Activated CD8-positive, alpha-beta memory T cell treated with anti-CD3 and anti-CD28 coated beads, Interleukin-2, amount 10 ng/mL, durations not matched to agents 7 days and 5 days (primary cell): ENCODE results near the gene NLGN3. TPM values are rescaled to one million over a fixed set of nuclear protein-coding genes. Genes with fewer than 3 reads are reported as not detected.

Experiments
- ATAC-seq: fragments of 150-1000 bp; cut with Tn5 transposase; one replicate; pipeline ENCODE4 v1.10.0; 2021; ENCODE audit warnings: moderate library complexity
- CTCF ChIA-PET: fragments of 350-600 bp; sonication (Branson Sonifier 250); formaldehyde crosslinking; loops from one replicate; lab custom pipeline; 2021; ENCODE audit warnings: antibody characterized with exemption; lab: Charles Lee
- DNase-seq: peaks from one replicate; pipeline ENCODE4 v3.0.0-alpha.2; 2020
- H3K27ac Mint-ChIP-seq: one replicate; pipeline ENCODE4 v1.8.0; 2021; ENCODE audit warnings: mild to moderate bottlenecking, mixed read lengths
- H3K27me3 Mint-ChIP-seq: one replicate; pipeline ENCODE4 v1.8.0; 2021; ENCODE audit warnings: mixed read lengths
- H3K36me3 Mint-ChIP-seq: one replicate; pipeline ENCODE4 v1.8.0; 2021; ENCODE audit warnings: mild to moderate bottlenecking, mixed read lengths
- H3K4me1 Mint-ChIP-seq: one replicate; pipeline ENCODE4 v1.8.0; 2021; ENCODE audit warnings: mixed read lengths
- H3K4me3 Mint-ChIP-seq: one replicate; pipeline ENCODE4 v1.8.0; 2021; ENCODE audit warnings: mild to moderate bottlenecking, moderate library complexity, mixed read lengths
- H3K9me3 Mint-ChIP-seq: one replicate; pipeline ENCODE4 v1.8.0; 2022; ENCODE audit warnings: low read depth, mixed read lengths
- total RNA-seq, 2 experiments: library from RNA; stranded (reverse); gene quantifications; one replicate each; pipeline ENCODE4 v1.2.3, GENCODE V29; 2021

The NLGN3 gene
- total RNA-seq, 2 experiments from 2014 or later, result 0.87 to 1.3 TPM

DNA sequence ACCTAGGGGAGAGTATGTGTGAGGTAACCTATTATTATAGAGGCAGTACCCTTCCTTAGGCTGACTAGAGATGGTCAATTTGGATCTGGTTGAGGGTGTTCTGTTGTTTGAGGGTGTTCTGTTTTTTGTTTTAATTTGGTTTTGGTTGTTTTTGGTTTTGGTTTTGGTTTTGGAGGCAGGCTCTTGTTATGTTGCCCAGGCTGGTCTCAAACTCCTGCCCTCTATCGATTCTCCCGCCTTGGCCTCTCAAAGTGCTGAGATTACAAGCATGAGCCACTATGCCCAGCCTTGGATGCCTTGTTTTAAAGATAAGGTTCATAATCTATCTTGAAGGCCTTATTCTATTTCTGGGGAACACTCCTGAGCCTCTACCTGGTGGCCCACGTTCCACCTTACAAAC lies 39.0 kb upstream of the NLGN3 start:
- CTCF ChIA-PET, result interaction anchor here (1.0 kb wide), 1 partner anchor 8 kb away, joined by 3 read pairs; no protein-coding TSS in a partner anchor
- Mint-ChIP-seq H3K36me3 (peaks cover 48% of the 10 kb centered on the region), H3K4me3 (peak overlapping the region; percentile 99), H3K4me1 (peaks cover 61% of the 10 kb centered on the region), H3K9me3 (no peaks in the 10 kb centered on the region), H3K27ac (peak overlapping the region; percentile 99), H3K27me3 (no peaks in the 10 kb centered on the region)
- ATAC-seq (peak; percentile 8), DNase-seq (no peak)

DNA sequence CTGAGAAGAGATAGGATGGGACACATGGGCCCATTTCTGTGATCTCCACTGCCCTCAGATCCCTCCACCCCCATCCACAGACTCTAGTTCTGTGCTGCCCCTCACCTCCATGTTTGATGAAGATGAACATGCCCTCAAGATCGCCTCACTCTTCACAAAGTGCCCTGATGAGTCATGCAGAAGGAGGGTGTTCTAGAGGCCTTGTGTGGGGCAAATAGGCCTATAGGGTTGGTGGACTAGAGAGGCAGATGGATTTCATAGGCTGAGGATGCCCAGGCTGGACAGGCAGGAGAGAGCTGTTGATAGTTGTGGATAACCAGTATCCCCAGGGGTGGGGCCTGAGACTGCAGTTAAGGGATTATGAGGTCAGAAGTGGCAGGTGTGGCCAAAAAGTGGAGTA lies 38.2 kb upstream of the NLGN3 start, which contains the start of gene CXorf65:
Gene CXorf65, minus strand, starts transcription at position 314 of the 400 bp plus-strand sequence. Its CDS starts 184 bp downstream, at position 130.
- Mint-ChIP-seq H3K4me3 (peak within 1 kb of the TSS; percentile 99), H3K27me3 (no peaks in the 10 kb centered on the region), H3K36me3 (peaks cover 56% of the 10 kb centered on the region), H3K9me3 (no peaks in the 10 kb centered on the region), H3K4me1 (peaks cover 59% of the 10 kb centered on the region), H3K27ac (peak within 1 kb of the TSS; percentile 99)
- CTCF ChIA-PET, result interaction anchor here (1.0 kb wide), 1 partner anchor 9 kb away, joined by 3 read pairs; no protein-coding TSS in a partner anchor
- ATAC-seq, result peak; percentile 35
- peak; percentile 61 for DNase-seq

- CTCF ChIA-PET, result interaction anchor here (0.6 kb wide), 1 partner anchor 22 kb away, joined by 3 read pairs; no protein-coding TSS in a partner anchor
- Mint-ChIP-seq H3K4me3 (peak overlapping the region; percentile 99), H3K27ac (peak overlapping the region; percentile 99), H3K27me3 (no peaks in the 10 kb centered on the region), H3K9me3 (no peaks in the 10 kb centered on the region), H3K4me1 (peaks cover 60% of the 10 kb centered on the region), H3K36me3 (peaks cover 57% of the 10 kb centered on the region)
- DNase-seq (no peak), ATAC-seq (no peak)
Observed at GRCh38 chrX:71107245-71107644, 37.4 kb upstream of the NLGN3 start.

GRCh38 chrX:71107762-71108360 lies 36.8 kb upstream of the NLGN3 start:
- no peaks in the 10 kb centered on the region for H3K9me3 Mint-ChIP-seq
- peak overlapping the region; percentile 99 for H3K4me3 Mint-ChIP-seq
- no peaks in the 10 kb centered on the region for H3K27me3 Mint-ChIP-seq
- H3K36me3 Mint-ChIP-seq, result peaks cover 57% of the 10 kb centered on the region
- H3K4me1 Mint-ChIP-seq, result peaks cover 60% of the 10 kb centered on the region
- peak overlapping the region; percentile 99 for H3K27ac Mint-ChIP-seq
- CTCF ChIA-PET, result interaction anchor here (0.6 to 1.0 kb wide), 2 partner anchors 9 to 21 kb away, joined by 3 to 5 read pairs; no protein-coding TSS in a partner anchor
- ATAC-seq (peak; percentile 31), DNase-seq (peak; percentile 79)

DNA sequence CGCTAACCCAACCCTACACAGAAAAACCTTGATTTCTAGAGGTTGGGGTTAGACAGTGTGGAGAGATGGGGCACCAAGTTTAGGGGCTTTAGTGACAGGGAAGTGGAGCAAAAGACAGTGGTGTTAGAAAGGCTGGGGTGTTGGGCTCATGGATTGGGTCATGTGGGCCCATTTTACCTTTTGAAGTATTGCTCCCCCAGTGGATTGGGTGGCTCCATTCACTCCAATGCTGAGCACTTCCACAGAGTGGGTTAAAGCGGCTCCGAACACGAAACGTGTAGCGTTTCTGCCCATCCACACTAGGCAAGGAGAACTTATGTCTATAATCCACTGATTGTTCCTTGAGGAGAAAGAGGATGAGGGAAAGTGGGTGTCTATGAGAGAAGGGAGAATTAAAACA lies 35.6 kb upstream of the NLGN3 start:
- H3K4me1 Mint-ChIP-seq, result peaks cover 54% of the 10 kb centered on the region
- DNase-seq, result peak; percentile 44
- H3K4me3 Mint-ChIP-seq, result peak overlapping the region; percentile 99
- ATAC-seq, result no peak
- CTCF ChIA-PET, result interaction anchor here (1.0 kb wide), 1 partner anchor 20 kb away, joined by 5 read pairs; no protein-coding TSS in a partner anchor
- peak overlapping the region; percentile 99 for H3K27ac Mint-ChIP-seq
- H3K9me3 Mint-ChIP-seq, result no peaks in the 10 kb centered on the region
- H3K27me3 Mint-ChIP-seq, result no peaks in the 10 kb centered on the region
- H3K36me3 Mint-ChIP-seq, result peaks cover 57% of the 10 kb centered on the region

DNA sequence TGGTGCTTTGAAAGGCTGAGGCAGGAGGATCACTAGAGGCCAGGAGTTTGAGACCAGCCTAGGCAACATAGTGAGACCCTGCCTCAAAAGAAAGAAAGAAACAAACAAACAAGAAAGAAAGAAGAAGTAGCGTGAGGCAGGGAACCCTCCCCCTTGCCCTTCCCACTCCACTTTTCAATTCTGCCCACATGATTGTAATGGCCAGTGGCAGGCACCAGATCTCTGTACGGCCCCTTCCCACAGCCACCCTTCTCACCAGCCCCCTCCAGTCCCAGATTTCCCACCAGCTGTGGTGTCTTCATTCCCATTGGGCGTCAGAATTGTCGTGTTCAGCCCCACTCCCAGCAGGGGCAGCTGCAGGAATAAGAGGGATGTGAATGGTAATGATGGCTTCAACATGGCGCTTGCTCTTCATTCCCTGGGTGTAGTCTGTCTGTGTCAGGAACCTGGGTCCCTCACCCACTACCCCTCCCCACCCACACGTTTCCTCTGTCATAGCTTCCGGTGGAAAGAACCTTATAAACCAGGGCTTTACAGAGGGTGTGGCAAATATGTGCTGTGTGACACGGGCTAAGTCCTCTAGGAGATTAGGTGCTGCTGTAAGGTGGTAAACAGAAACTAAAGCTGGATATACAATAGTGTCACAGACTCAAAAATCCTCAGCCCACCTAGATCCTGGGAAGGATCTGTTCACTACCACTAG lies 33.3 kb upstream of the NLGN3 start, which contains the start of gene IL2RG:
Gene IL2RG, minus strand, starts transcription at position 437 of the 703 bp plus-strand sequence. Its CDS starts 38 bp downstream, at position 399.
- Mint-ChIP-seq H3K9me3 (no peaks in the 10 kb centered on the region), H3K4me3 (peak within 1 kb of the TSS; percentile 99), H3K27ac (peak within 1 kb of the TSS; percentile 99), H3K27me3 (no peaks in the 10 kb centered on the region), H3K36me3 (peaks cover 49% of the 10 kb centered on the region), H3K4me1 (peaks cover 36% of the 10 kb centered on the region)
- DNase-seq (peak; percentile 88), ATAC-seq (peak; percentile 77)
- CTCF ChIA-PET, result interaction anchor here (0.7 to 1.7 kb wide), 4 partner anchors 10 to 18 kb away, joined by 3 to 10 read pairs (median 4); no protein-coding TSS in a partner anchor

GRCh38 chrX:71111921-71112431 lies 32.7 kb upstream of the NLGN3 start:
- H3K4me1 Mint-ChIP-seq, result peaks cover 30% of the 10 kb centered on the region
- CTCF ChIA-PET, result interaction anchor here (0.7 to 1.7 kb wide), 4 partner anchors 10 to 17 kb away, joined by 3 to 10 read pairs (median 4); no protein-coding TSS in a partner anchor
- DNase-seq (peak; percentile 48), ATAC-seq (peak; percentile 24)
- no peaks in the 10 kb centered on the region for H3K9me3 Mint-ChIP-seq
- H3K27ac Mint-ChIP-seq, result peak overlapping the region; percentile 99
- H3K36me3 Mint-ChIP-seq, result peaks cover 45% of the 10 kb centered on the region
- H3K4me3 Mint-ChIP-seq, result peak overlapping the region; percentile 99
- H3K27me3 Mint-ChIP-seq, result no peaks in the 10 kb centered on the region

GRCh38 chrX:71117358-71117757 lies 27.3 kb upstream of the NLGN3 start:
- Mint-ChIP-seq H3K27ac (no peak overlapping the region), H3K4me1 (peaks cover 37% of the 10 kb centered on the region), H3K36me3 (peaks cover 13% of the 10 kb centered on the region), H3K4me3 (no peak overlapping the region), H3K27me3 (no peaks in the 10 kb centered on the region), H3K9me3 (no peaks in the 10 kb centered on the region)
- no peak for DNase-seq
- CTCF ChIA-PET, result interaction anchor here (1.3 to 2.0 kb wide), 2 partner anchors 9 to 20 kb away, joined by 3 to 5 read pairs; no protein-coding TSS in a partner anchor
- no peak for ATAC-seq

DNA sequence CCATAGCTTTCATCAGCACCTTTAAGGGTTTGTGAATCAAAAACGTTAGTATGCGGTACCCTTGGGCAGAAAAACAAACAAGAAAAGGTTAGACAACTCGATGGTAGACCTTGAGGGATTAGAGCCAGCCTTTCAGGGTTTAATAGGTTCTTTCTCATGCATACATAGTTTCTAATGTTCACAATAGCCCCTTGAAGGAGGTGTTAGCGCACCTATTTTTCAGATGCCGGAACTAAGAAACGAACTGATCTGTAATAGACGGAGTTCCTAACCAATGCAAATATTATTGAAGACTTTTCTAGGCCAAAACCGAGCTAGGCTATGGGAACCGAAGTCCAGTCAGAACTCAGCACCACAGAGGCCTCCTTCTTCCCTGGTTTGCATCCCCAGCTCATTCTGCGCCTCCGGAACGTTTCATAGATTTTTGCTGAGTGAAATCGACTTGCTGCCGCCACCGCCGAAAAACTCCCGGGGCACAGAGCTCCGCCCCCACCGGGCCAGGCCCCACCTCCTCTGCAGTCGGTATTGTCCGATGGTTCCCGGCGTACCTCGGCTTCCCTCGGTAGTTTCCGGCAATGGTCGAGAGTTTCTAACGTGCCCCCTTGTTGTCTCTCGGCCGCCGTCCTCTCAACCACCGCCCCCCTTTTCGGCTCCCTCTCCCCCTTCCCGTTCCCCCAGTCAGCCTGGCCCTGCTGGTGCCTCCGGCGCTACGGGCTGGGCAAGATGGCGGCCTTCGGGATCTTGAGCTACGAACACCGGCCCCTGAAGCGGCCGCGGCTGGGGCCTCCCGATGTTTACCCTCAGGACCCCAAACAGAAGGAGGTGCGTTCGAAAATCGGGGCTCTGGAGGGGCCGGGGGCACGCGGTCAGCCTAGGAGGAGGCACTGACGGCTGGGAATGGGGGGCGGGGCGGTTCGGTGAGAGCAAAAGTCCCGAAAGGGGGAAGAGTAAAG lies 26.3 kb upstream of the NLGN3 start, which contains the start of gene MED12:
Gene MED12, plus strand, starts transcription at position 565 of the 953 bp plus-strand sequence. Its CDS starts 159 bp downstream, at position 724.
- peak within 1 kb of the TSS; percentile 85 for H3K27ac Mint-ChIP-seq
- peaks cover 30% of the 10 kb centered on the region for H3K4me1 Mint-ChIP-seq
- CTCF ChIA-PET, result interaction anchor here (1.1 to 2.0 kb wide), 6 partner anchors 10 to 148 kb away, joined by 3 to 5 read pairs (median 4); no protein-coding TSS in a partner anchor
- H3K4me3 Mint-ChIP-seq, result peak within 1 kb of the TSS; percentile 76
- no peaks in the 10 kb centered on the region for H3K27me3 Mint-ChIP-seq
- no peaks in the 10 kb centered on the region for H3K9me3 Mint-ChIP-seq
- peaks cover 21% of the 10 kb centered on the region for H3K36me3 Mint-ChIP-seq
- peak; percentile 89 for DNase-seq
- ATAC-seq, result peak; percentile 97

DNA sequence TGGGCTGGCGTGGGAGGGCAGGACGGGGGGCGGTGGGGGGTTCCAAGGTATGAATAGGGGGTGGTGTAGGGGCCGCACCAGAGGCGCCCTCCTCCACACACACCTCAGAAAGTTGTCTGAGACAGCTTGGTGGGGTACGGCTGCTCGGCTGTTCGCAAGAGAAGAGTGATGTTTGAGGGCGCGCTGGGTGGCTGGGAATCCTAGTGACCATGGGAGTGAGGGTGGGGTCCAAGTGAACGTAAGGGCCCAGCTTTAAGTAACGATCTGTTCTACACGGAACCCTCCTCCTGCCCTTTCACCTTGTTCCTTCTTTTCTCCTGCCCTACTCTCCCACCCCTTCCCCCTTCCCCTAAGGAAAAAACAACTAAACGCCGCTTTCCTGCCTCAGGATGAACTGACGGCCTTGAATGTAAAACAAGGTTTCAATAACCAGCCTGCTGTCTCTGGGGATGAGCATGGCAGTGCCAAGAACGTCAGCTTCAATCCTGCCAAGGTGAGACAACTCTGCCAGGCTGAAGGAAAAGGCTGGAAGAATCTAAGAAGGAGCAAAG lies 25.6 kb upstream of the NLGN3 start:
- H3K4me1 Mint-ChIP-seq, result peaks cover 25% of the 10 kb centered on the region
- CTCF ChIA-PET, result interaction anchor here (1.1 to 1.4 kb wide), 4 partner anchors 10 to 149 kb away, joined by 3 to 5 read pairs (median 3); no protein-coding TSS in a partner anchor
- no peaks in the 10 kb centered on the region for H3K27me3 Mint-ChIP-seq
- peaks cover 24% of the 10 kb centered on the region for H3K36me3 Mint-ChIP-seq
- DNase-seq (no peak), ATAC-seq (peak; percentile 14)
- peak overlapping the region; percentile 68 for H3K27ac Mint-ChIP-seq
- no peaks in the 10 kb centered on the region for H3K9me3 Mint-ChIP-seq
- peak overlapping the region; percentile 76 for H3K4me3 Mint-ChIP-seq

DNA sequence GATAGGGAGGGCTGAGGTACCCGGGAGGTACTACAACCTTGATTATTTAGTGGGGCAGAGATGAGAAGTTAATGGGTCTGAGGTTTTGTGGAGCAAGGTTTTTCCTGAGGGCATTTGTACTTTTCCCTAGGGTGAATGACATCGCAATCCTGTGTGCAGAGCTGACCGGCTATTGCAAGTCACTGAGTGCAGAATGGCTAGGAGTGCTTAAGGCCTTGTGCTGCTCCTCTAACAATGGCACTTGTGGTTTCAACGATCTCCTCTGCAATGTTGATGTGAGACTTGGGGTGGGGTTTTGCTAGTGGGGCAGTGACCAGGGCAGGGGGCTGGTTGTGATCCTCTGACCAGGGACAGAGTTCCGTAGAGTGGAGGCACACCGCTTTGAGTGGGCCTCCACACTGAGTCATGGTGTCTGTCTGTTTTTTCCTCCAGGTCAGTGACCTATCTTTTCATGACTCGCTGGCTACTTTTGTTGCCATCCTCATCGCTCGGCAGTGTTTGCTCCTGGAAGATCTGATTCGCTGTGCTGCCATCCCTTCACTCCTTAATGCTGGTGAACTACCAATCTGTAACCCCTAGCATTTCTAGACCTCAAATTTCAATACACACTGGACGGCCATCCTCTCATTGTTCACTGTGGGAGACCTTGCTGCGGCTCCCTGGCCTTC lies 16.3 kb upstream of the NLGN3 start:
- H3K36me3 Mint-ChIP-seq, result peaks cover 50% of the 10 kb centered on the region
- no peak for ATAC-seq

More for the DNA sequence above, 16.3 kb upstream of the NLGN3 start:
- DNase-seq, result no peak
- peaks cover 21% of the 10 kb centered on the region for H3K4me1 Mint-ChIP-seq
- CTCF ChIA-PET, result interaction anchor here (0.6 to 5.7 kb wide), 10 partner anchors 10 to 159 kb away, joined by 3 to 65 read pairs (median 3); partner anchors contain the start of gene MED12
- peak overlapping the region; percentile 84 for H3K27ac Mint-ChIP-seq
- no peaks in the 10 kb centered on the region for H3K9me3 Mint-ChIP-seq
- H3K4me3 Mint-ChIP-seq, result no peak overlapping the region
- H3K27me3 Mint-ChIP-seq, result no peaks in the 10 kb centered on the region
